ENCODE measurements around the gene SNX3.

GRCh38 chr6:108253241-108253640 is 7.6 kb downstream of the SNX3 start:
- TF ChIP-seq CTCF (IDR thresholded peaks at IDR 0.05; ENCODE audit: borderline replicate concordance, extremely low read depth, low read length, poor library complexity, severe bottlenecking) (no peak), EZH2 (IDR thresholded peaks at IDR 0.05; ENCODE audit: borderline replicate concordance, low read depth, low read length, severe bottlenecking) (no peak)

Measured in DND-41 (cell line).